Measurements from ENCODE around the gene AP2B1.

Gene AP2B1

GRCh38 chr17:35728551-35728950 lies 141.4 kb downstream of the AP2B1 start:
- Histone ChIP-seq H3K4me3 (ENCODE audit: low read length) (no peak overlapping the region), H2AK5ac (ENCODE audit: low read length) (no peak overlapping the region), H3K36me3 (ENCODE audit: control insufficient read depth, insufficient read depth, low read length) (peaks cover 2% of the 10 kb centered on the region), H3K18ac (ENCODE audit: low read length) (no peak overlapping the region), H3K27ac (ENCODE audit: low read depth, low read length) (no peak overlapping the region), H4K8ac (ENCODE audit: low read depth, low read length) (no peak overlapping the region), H2BK5ac (ENCODE audit: low read length) (no peak overlapping the region), H3K4me2 (ENCODE audit: low read length) (no peak overlapping the region), H4K5ac (ENCODE audit: low read length) (no peak overlapping the region), H3K56ac (ENCODE audit: low read length) (no peak overlapping the region), H2BK120ac (ENCODE audit: low read depth, low read length) (no peak overlapping the region), H3K4ac (ENCODE audit: low read depth, low read length) (no peak overlapping the region), H3K27me3 (ENCODE audit: insufficient read depth, low read length, poor library complexity) (no peaks in the 10 kb centered on the region), H2BK15ac (replicated peaks; ENCODE audit: low read depth) (no peak overlapping the region), H3K23ac (ENCODE audit: low read length) (no peak overlapping the region), H3K79me1 (ENCODE audit: low read length) (no peaks in the 10 kb centered on the region), H3K9ac (ENCODE audit: low read length) (no peak overlapping the region), H3K4me1 (ENCODE audit: control insufficient read depth, low read depth, low read length) (peaks cover 35% of the 10 kb centered on the region), H3K79me2 (ENCODE audit: control insufficient read depth, insufficient read depth, low read length) (no peaks in the 10 kb centered on the region)
- no CpG with 5 or more reads among the region's 3 CpGs for WGBS (ENCODE audit: extremely low coverage, insufficient coverage, low lambda C conversion rate)
- no peak for DNase-seq

- WGBS (ENCODE audit: extremely low coverage, insufficient coverage, low lambda C conversion rate): no CpG with 5 or more reads among the region's 4 CpGs
- Histone ChIP-seq H3K18ac (ENCODE audit: low read length) (no peak overlapping the region), H3K9ac (ENCODE audit: low read length) (peak overlapping the region; percentile 5), H3K4me3 (ENCODE audit: low read length) (no peak overlapping the region), H3K23ac (ENCODE audit: low read length) (no peak overlapping the region), H2BK5ac (ENCODE audit: low read length) (no peak overlapping the region), H3K79me1 (ENCODE audit: low read length) (no peaks in the 10 kb centered on the region), H3K79me2 (ENCODE audit: control insufficient read depth, insufficient read depth, low read length) (no peaks in the 10 kb centered on the region), H2AK5ac (ENCODE audit: low read length) (no peak overlapping the region), H3K27me3 (ENCODE audit: insufficient read depth, low read length, poor library complexity) (no peaks in the 10 kb centered on the region), H4K5ac (ENCODE audit: low read length) (no peak overlapping the region), H3K4ac (ENCODE audit: low read depth, low read length) (no peak overlapping the region), H2BK120ac (ENCODE audit: low read depth, low read length) (no peak overlapping the region), H3K27ac (ENCODE audit: low read depth, low read length) (no peak overlapping the region), H3K4me1 (ENCODE audit: control insufficient read depth, low read depth, low read length) (peaks cover 35% of the 10 kb centered on the region), H3K36me3 (ENCODE audit: control insufficient read depth, insufficient read depth, low read length) (no peaks in the 10 kb centered on the region), H4K8ac (ENCODE audit: low read depth, low read length) (no peak overlapping the region), H3K56ac (ENCODE audit: low read length) (peak overlapping the region; percentile 10), H2BK15ac (replicated peaks; ENCODE audit: low read depth) (no peak overlapping the region), H3K4me2 (ENCODE audit: low read length) (peak overlapping the region; percentile 5)
- peak; percentile 93 for DNase-seq
Measured at GRCh38 chr17:35729405-35729833, 142.3 kb downstream of the AP2B1 start.

GRCh38 chr17:35730400-35731005 lies 143.4 kb downstream of the AP2B1 start:
- Histone ChIP-seq H3K56ac (ENCODE audit: low read length) (no peak overlapping the region), H3K23ac (ENCODE audit: low read length) (no peak overlapping the region), H3K18ac (ENCODE audit: low read length) (no peak overlapping the region), H2BK5ac (ENCODE audit: low read length) (no peak overlapping the region), H3K79me1 (ENCODE audit: low read length) (no peaks in the 10 kb centered on the region), H3K4me3 (ENCODE audit: low read length) (no peak overlapping the region), H3K36me3 (ENCODE audit: control insufficient read depth, insufficient read depth, low read length) (no peaks in the 10 kb centered on the region), H3K4me1 (ENCODE audit: control insufficient read depth, low read depth, low read length) (peaks cover 31% of the 10 kb centered on the region), H4K8ac (ENCODE audit: low read depth, low read length) (no peak overlapping the region), H2BK120ac (ENCODE audit: low read depth, low read length) (no peak overlapping the region), H4K5ac (ENCODE audit: low read length) (no peak overlapping the region), H3K4me2 (ENCODE audit: low read length) (no peak overlapping the region), H3K79me2 (ENCODE audit: control insufficient read depth, insufficient read depth, low read length) (no peaks in the 10 kb centered on the region), H3K27ac (ENCODE audit: low read depth, low read length) (no peak overlapping the region), H2BK15ac (replicated peaks; ENCODE audit: low read depth) (no peak overlapping the region), H2AK5ac (ENCODE audit: low read length) (no peak overlapping the region), H3K4ac (ENCODE audit: low read depth, low read length) (no peak overlapping the region), H3K9ac (ENCODE audit: low read length) (no peak overlapping the region), H3K27me3 (ENCODE audit: insufficient read depth, low read length, poor library complexity) (no peaks in the 10 kb centered on the region)
- no CpG with 5 or more reads among the region's 10 CpGs for WGBS (ENCODE audit: extremely low coverage, insufficient coverage, low lambda C conversion rate)
- DNase-seq: no peak

GRCh38 chr17:35731239-35731916 lies 144.3 kb downstream of the AP2B1 start, which contains the start of gene RASL10B:
TSS of gene RASL10B (plus strand) at chr17:35731639. CDS start at chr17:35735185, 3,546 bp downstream.
- WGBS (ENCODE audit: extremely low coverage, insufficient coverage, low lambda C conversion rate): no CpG with 5 or more reads among the region's 44 CpGs
- H4K5ac ChIP-seq (ENCODE audit: low read length): no peak within 1 kb of the TSS
- H3K27ac ChIP-seq (ENCODE audit: low read depth, low read length): no peak within 1 kb of the TSS
- no peaks in the 10 kb centered on the region for H3K27me3 ChIP-seq (ENCODE audit: insufficient read depth, low read length, poor library complexity)
- H3K4me3 ChIP-seq (ENCODE audit: low read length): peak within 1 kb of the TSS; percentile 41
- H2BK5ac ChIP-seq (ENCODE audit: low read length): no peak within 1 kb of the TSS
- peak; percentile 82 for DNase-seq
- peak within 1 kb of the TSS; percentile 69 for H3K9ac ChIP-seq (ENCODE audit: low read length)
- H3K4me2 ChIP-seq (ENCODE audit: low read length): peak within 1 kb of the TSS; percentile 73
- H2AK5ac ChIP-seq (ENCODE audit: low read length): no peak within 1 kb of the TSS
- no peak within 1 kb of the TSS for H4K8ac ChIP-seq (ENCODE audit: low read depth, low read length)
- H3K4ac ChIP-seq (ENCODE audit: low read depth, low read length): peak within 1 kb of the TSS; percentile 86
- no peaks in the 10 kb centered on the region for H3K79me1 ChIP-seq (ENCODE audit: low read length)
- H2BK15ac ChIP-seq (replicated peaks; ENCODE audit: low read depth): peak within 1 kb of the TSS; percentile 47
- peak within 1 kb of the TSS; percentile 73 for H3K56ac ChIP-seq (ENCODE audit: low read length)
- peaks cover 23% of the 10 kb centered on the region for H3K4me1 ChIP-seq (ENCODE audit: control insufficient read depth, low read depth, low read length)
- peak within 1 kb of the TSS; percentile 51 for H2BK120ac ChIP-seq (ENCODE audit: low read depth, low read length)
- peak within 1 kb of the TSS; percentile 67 for H3K23ac ChIP-seq (ENCODE audit: low read length)
- H3K18ac ChIP-seq (ENCODE audit: low read length): peak within 1 kb of the TSS; percentile 96
- H3K36me3 ChIP-seq (ENCODE audit: control insufficient read depth, insufficient read depth, low read length): no peaks in the 10 kb centered on the region
- no peaks in the 10 kb centered on the region for H3K79me2 ChIP-seq (ENCODE audit: control insufficient read depth, insufficient read depth, low read length)

GRCh38 chr17:35731917-35732805 lies 145.0 kb downstream of the AP2B1 start:
- Histone ChIP-seq H2AK5ac (ENCODE audit: low read length) (no peak overlapping the region), H3K79me2 (ENCODE audit: control insufficient read depth, insufficient read depth, low read length) (no peaks in the 10 kb centered on the region), H3K79me1 (ENCODE audit: low read length) (no peaks in the 10 kb centered on the region), H4K5ac (ENCODE audit: low read length) (no peak overlapping the region), H3K23ac (ENCODE audit: low read length) (peak overlapping the region; percentile 67), H3K4me3 (ENCODE audit: low read length) (peak overlapping the region; percentile 41), H3K4ac (ENCODE audit: low read depth, low read length) (peak overlapping the region; percentile 86), H3K27me3 (ENCODE audit: insufficient read depth, low read length, poor library complexity) (no peaks in the 10 kb centered on the region), H3K4me1 (ENCODE audit: control insufficient read depth, low read depth, low read length) (peaks cover 21% of the 10 kb centered on the region), H3K18ac (ENCODE audit: low read length) (peak overlapping the region; percentile 96), H2BK15ac (replicated peaks; ENCODE audit: low read depth) (peak overlapping the region; percentile 47), H3K56ac (ENCODE audit: low read length) (peak overlapping the region; percentile 73), H3K27ac (ENCODE audit: low read depth, low read length) (no peak overlapping the region), H2BK120ac (ENCODE audit: low read depth, low read length) (peak overlapping the region; percentile 51), H2BK5ac (ENCODE audit: low read length) (no peak overlapping the region), H3K9ac (ENCODE audit: low read length) (peak overlapping the region; percentile 69), H4K8ac (ENCODE audit: low read depth, low read length) (no peak overlapping the region), H3K4me2 (ENCODE audit: low read length) (peak overlapping the region; percentile 73), H3K36me3 (ENCODE audit: control insufficient read depth, insufficient read depth, low read length) (no peaks in the 10 kb centered on the region)
- DNase-seq: no peak
- WGBS (ENCODE audit: extremely low coverage, insufficient coverage, low lambda C conversion rate): no CpG with 5 or more reads among the region's 47 CpGs

All from mesendoderm (in vitro differentiated cells).